GM06990 (cell line): ENCODE data around the gene TNS1.

ENCODE experiments used
- DNase-seq: peaks from one replicate; pipeline ENCODE4 v3.0.0-alpha.2; 2011; ENCODE audit not compliant: insufficient read length; ENCODE audit errors: extremely low read depth
- H3K27me3 ChIP-seq: replicated peaks from 2 replicates; pipeline ENCODE4 v1.6.0; 2011; ENCODE audit warnings: low read length; ENCODE audit not compliant: control insufficient read depth, insufficient read depth
- H3K36me3 ChIP-seq: 2 replicates; pipeline ENCODE4 v1.5.1; 2011; ENCODE audit warnings: low read length; ENCODE audit not compliant: control insufficient read depth, insufficient read depth
- H3K4me3 ChIP-seq: replicated peaks from 2 replicates; pipeline ENCODE4 v1.5.1; 2011; ENCODE audit warnings: low read depth, mild to moderate bottlenecking, control low read depth, low read length
- TF ChIP-seq, protein P1 (sequence below): IDR thresholded peaks from 2 replicates; pipeline ENCODE4 v1.5.1; 2011; ENCODE audit warnings: low read length, control low read depth, mild to moderate bottlenecking, inconsistent platforms; ENCODE audit not compliant: insufficient read depth, poor library complexity, severe bottlenecking

TNS1 gene

DNA sequence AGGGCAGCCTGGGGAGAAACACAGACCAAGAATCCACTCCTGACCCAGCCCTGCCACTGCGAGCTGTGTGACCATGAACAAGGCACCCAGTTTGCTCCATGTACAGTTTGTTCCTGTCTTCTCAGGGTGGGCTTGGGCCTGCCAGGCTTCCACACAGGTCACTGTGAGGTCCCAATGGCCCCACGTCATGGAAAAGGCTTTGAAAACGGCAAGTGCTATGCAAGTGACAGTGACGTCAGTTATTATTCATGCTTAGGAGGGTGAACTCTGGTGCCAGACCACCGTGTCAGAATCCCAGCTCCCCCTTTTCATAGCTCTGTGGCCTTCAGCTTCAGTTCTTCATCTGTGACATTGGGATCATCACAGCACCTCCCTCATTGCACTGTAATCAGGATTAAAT, 87.1 kb downstream of the TNS1 start:
- no peak for DNase-seq
- Histone ChIP-seq H3K36me3 (no peaks in the 10 kb centered on the region), H3K4me3 (no peak overlapping the region), H3K27me3 (no peaks in the 10 kb centered on the region; the same call in 1 of the 2 replicates)
- TF ChIP-seq, protein P1, sequence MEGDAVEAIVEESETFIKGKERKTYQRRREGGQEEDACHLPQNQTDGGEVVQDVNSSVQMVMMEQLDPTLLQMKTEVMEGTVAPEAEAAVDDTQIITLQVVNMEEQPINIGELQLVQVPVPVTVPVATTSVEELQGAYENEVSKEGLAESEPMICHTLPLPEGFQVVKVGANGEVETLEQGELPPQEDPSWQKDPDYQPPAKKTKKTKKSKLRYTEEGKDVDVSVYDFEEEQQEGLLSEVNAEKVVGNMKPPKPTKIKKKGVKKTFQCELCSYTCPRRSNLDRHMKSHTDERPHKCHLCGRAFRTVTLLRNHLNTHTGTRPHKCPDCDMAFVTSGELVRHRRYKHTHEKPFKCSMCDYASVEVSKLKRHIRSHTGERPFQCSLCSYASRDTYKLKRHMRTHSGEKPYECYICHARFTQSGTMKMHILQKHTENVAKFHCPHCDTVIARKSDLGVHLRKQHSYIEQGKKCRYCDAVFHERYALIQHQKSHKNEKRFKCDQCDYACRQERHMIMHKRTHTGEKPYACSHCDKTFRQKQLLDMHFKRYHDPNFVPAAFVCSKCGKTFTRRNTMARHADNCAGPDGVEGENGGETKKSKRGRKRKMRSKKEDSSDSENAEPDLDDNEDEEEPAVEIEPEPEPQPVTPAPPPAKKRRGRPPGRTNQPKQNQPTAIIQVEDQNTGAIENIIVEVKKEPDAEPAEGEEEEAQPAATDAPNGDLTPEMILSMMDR = no peak

DNA sequence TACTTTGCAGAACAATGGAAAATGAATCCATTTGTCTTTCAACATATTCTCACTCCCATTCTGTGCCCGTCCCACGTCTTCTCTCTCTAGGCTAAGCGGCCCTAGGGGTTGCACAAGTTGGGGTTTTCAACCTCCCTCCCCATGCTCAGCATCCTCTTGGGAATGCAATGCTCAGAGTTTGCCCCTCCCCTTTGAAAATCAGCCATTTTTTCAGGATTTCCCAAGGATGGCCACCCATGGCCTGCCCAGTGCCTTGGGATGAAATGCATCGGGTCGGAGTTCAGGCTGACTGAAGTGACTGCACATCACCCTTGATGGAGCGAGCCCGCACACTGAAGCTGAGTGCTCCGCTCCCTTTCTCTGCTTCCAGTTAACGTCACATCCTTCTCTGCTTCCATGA, 87.9 kb downstream of the TNS1 start:
- no peak overlapping the region for H3K4me3 ChIP-seq
- no peak for DNase-seq
- H3K36me3 ChIP-seq = no peaks in the 10 kb centered on the region
- no peaks in the 10 kb centered on the region; the same call in 1 of the 2 replicates for H3K27me3 ChIP-seq
- TF ChIP-seq, protein P1 = no peak

DNA sequence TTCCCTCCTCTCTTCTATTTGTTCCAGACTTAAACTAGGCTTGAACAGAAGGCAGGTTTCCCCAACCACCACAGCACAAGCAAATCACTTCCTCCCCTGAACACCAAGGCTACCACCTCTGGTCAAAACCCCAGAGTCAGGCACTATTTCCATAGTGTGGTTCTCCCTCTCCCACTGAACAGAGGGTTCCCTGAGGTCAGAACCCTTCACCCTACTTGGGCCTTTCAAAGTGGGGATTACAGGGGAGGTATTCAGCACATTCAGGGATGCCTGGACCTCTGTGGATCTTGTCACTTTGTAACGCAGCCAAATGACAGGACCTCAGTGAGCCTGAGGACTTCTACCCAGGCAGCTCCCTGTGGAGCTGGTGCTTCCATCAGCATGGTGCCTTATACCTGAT, 88.7 kb downstream of the TNS1 start:
- Histone ChIP-seq H3K27me3 (no peaks in the 10 kb centered on the region; the same call in 1 of the 2 replicates), H3K4me3 (no peak overlapping the region), H3K36me3 (no peaks in the 10 kb centered on the region)
- no peak for DNase-seq
- TF ChIP-seq, protein P1 = no peak

DNA sequence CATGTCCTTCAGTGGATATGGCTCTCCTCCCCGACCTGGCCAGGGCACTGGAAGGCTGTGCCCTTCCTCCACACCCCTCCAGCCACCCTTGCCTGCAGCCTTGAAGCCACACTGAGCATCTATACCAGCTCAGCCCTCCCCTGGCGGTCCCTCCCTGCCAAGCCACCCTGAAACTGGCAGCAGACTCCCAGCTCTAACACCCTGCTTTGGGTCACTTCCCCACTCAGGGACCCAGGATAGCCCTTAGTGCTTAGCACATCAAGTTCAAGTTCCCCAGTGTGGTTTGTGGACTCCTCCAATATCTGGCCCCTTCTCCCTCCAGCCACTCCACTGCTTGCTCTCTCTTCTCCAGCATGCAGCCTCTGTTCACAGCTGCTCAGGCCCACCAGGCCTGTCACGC, 89.4 kb downstream of the TNS1 start:
- Histone ChIP-seq H3K4me3 (no peak overlapping the region), H3K27me3 (no peaks in the 10 kb centered on the region; the same call in 1 of the 2 replicates), H3K36me3 (no peaks in the 10 kb centered on the region)
- TF ChIP-seq, protein P1 = no peak
- no peak for DNase-seq

DNA sequence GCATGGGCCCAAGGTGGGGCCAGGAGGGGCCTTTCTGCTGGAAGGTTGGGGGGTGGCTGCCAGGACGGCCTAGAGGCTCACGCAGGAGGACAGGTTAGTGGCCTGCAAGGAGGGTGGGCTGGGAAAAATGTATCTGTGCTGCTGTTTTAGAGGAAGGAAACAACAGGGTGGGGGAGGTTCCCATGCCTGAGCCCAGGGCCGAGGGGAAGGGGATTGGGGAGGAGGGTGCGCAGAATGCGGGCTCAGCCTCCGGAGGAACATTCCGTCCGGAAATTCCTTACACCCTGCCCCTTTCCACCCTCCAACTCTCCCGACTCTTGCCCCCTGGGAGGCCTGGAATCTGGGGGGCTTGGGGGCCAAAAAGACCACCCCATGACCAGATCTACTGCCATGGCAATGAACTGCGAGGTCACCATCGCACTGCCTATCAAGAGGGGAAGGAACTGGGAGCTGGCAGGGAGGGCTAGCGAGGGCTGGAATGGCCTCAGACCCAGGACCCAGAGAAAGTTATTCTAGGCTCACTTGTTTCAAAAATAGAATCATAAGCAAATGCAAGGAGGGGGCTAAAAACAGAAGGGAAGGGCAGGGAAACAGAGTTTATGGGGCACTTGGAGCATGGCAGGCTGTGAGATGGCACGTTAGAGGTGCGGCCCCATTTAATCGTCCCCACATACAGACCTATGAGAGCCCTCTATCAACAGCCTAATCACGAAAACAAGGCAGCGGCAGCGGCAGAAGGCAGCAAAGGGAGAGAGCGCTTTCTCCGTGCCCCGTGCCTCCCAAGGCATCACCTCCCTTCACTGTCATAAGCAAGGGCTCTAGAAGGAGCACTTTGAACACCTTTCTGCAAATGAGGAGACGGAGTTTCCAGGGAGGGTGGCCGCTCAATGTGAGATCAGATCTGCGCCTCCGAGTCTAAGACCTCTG, 90.4 kb downstream of the TNS1 start:
- DNase-seq = no peak
- Histone ChIP-seq H3K27me3 (no peaks in the 10 kb centered on the region), H3K36me3 (no peaks in the 10 kb centered on the region), H3K4me3 (no peak overlapping the region)
- TF ChIP-seq, protein P1 = no peak
